Measurements from ENCODE around the gene XXYLT1.

DNA sequence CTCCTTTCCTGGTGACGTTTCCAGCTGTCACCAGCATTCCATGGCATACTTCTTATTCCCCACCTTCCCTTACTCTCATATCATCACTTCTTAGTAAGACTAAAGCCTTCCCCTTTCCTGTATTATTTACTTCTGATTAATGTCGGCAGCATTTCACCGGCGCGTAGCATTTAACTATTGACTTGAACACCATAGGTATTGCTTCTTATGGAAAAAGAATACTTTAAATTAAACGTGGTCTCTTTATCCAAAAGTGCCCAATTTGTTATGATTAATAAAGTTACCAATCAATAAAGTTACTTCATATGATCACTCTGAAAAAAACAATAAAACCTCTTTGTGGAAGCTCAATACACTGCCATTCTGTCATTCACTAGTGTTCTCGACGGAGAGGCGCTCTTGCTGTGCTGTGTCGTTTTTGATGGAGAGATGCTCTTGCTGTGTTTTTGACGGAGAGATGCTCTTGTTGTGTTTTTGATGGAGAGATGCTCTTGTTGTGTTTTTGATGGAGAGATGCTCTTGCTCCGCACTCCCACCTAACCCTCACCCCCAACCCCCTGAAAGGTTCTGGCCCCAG, 165.0 kb downstream of the XXYLT1 start:
- TF ChIP-seq SP1 (IDR thresholded peaks at IDR 0.05) (no peak), BHLHE40 (IDR thresholded peaks at IDR 0.05; ENCODE audit: borderline replicate concordance) (no peak), FOXM1 (IDR thresholded peaks at IDR 0.05; ENCODE audit: borderline replicate concordance) (no peak), FOXA1 (IDR thresholded peaks at IDR 0.05) (no peak), ZNF384 (IDR thresholded peaks at IDR 0.05) (no peak), L3MBTL2 (conservative IDR thresholded peaks at IDR 0.05) (no peak), ARNT (IDR thresholded peaks at IDR 0.05) (no peak), TARDBP (IDR thresholded peaks at IDR 0.05) (no peak), NFRKB (IDR thresholded peaks at IDR 0.05) (no peak), SUZ12 (IDR thresholded peaks at IDR 0.05) (no peak), HDGF (IDR thresholded peaks at IDR 0.05; ENCODE audit: borderline replicate concordance) (no peak)

All from HEK293T (cell line).